Activated T-helper 1 cell treated with anti-CD3 and anti-CD28 coated beads, Interleukin-2, amount 50 U/mL, for 16 hours (primary cell): ENCODE results near the gene RSPO1.
"Not testable (repeated sequence)": the region's sequence is repeated elsewhere in the genome, so short reads cannot be mapped to it uniquely, and the experiment has no call there.

Source experiments
- DNase-seq, 2 donors: peaks; one replicate each; pipeline ENCODE4 v3.0.0-alpha.2; 2020; ENCODE audit warnings: low read depth in 1 of 2, low spot score in 1 of 2

RSPO1 gene, protein sequence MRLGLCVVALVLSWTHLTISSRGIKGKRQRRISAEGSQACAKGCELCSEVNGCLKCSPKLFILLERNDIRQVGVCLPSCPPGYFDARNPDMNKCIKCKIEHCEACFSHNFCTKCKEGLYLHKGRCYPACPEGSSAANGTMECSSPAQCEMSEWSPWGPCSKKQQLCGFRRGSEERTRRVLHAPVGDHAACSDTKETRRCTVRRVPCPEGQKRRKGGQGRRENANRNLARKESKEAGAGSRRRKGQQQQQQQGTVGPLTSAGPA

DNA sequence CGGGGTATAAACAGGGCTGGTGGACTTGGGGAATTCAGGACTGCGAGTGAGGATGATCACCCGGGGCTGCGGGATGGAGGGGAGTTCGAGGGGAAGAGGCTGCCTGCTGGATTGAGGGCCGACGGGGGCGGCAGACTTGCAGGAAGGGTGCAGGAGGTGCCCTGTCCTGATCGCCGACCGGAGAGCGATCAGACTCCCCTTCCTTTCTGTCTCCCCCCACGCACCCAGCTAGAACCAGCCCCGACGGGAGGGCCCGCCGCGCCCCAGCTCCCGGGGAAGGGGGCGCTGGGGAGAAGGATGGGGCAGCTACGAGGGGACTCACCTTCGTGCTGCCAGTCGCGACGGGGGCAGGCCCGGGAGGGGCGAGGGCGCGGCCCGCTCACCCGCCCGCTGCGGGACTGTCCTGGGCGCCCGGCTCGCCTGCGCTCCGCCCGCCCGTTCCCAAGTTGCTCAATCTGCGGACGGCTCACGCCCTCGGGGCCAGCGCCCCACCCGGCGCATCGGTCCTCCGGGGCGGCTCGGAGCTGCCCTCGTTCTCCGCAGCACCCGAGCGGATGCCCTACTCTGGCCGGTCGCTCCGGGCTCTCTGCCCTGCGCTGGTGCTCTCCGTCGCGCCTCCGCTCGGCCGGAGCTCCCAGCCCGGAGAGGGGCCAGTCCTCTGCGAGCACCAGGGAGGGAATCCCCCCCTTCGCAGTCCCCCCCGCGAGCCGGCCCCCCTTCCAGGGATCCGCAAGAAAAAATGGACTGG, at the start of gene RSPO1:
Gene RSPO1 (minus strand): TSS at position 649 of the 748 bp plus-strand sequence. CDS start 5,231 bp downstream, outside the sequence.
- no peak for DNase-seq

- not testable (repeated sequence) for DNase-seq
These were observed 49.5 kb upstream of the RSPO1 start for GRCh38 chr1:37684182-37684581.

- DNase-seq: peak; percentile 54 to 58
These were observed 47.8 kb upstream of the RSPO1 start for GRCh38 chr1:37682334-37682987.

DNA sequence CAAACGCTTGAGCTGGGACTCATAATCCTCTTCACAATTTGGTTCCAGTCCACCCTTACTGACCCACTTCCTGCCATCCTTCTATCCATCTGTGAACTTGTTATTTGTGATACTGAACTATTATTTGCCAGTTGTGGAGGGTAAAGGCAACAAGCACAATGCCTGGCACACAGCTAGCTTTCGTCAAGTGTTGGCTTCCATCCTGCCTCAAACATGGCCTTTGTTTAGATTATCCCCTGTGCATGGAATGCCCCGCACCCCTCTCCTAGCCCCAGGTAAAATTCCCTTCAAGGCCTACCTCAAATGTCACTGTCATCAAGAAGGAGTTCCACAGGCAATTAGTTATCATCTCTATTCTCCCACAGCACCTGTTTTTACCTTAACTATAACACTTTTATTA, 46.2 kb upstream of the RSPO1 start:
- DNase-seq: no peak

DNA sequence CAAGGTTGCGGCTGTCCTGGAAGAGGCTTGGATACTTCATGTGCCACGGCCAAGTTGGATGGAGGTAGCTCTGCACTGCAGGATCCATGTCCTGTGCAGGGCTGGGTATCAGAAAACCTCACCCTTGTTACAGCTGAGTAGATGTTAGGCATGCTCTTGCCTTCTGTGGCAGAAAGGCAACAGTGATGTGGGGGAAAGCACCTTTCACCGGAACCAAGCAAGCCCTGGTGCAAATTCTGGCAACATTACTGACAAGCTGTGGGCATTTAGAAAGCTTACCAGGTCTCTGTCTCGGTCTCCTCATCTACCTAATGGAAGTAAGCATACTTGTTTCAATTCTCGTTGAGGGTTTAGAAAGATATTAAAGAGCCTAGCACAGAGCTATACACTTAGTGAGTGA, 43.1 kb upstream of the RSPO1 start:
- DNase-seq: no peak

DNA sequence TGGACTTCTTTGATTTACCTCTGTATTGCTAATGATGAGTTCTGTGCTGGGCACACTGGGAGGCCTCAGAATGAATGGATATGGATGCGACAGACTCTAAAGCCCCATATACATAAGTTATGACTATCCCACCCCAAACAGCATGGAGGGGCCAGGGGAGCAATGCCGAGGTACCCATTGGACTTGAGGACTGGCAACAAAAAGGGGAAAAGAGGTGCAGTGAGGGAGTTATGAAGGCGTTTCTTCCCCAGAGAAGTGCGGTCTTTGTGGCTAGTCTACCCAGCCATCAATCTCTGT, 42.4 kb upstream of the RSPO1 start:
- no peak for DNase-seq

DNA sequence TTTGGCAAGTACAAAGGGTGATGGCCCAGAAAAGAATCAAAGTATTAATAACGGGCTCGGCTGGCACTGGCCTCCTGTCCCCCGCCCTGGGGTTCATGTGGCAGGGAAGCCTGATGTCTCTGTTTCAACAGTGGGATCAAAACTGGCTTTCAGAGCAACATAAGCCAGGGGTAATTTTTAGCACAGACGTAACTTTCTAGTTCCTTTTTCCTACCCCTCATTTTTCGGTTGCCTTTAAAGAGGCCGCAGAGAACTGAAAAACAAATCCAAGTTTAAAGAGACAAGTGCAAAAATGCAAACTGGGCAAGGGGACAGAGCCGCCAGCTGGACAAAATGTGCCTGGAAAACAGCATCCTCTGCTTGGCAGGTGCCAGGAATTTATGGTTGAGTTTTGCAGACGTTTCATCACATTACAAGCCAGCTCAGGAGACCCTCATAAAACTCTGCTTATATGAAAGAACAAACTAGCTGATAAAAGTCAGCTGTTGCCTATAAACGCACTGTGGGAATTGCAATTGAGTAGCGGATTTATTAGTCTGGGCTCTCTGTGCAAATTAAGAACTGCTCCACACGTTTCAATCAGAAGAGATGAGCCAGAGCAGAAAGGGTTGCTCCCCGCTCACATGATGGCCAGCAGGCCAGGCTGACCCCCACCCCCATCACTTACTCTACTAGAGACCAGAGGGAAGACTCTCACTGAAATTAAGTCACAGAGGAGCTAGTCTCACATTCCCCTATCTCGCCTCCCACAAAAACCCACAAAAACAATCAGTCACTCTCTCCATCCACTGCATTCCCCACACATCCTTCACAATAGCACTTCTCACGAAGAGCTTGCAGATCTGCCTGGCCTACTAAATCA, 41.8 kb upstream of the RSPO1 start:
- DNase-seq: no peak

GRCh38 chr1:37673920-37674319, 39.2 kb upstream of the RSPO1 start:
- DNase-seq: peak; percentile 13 to 26

DNA sequence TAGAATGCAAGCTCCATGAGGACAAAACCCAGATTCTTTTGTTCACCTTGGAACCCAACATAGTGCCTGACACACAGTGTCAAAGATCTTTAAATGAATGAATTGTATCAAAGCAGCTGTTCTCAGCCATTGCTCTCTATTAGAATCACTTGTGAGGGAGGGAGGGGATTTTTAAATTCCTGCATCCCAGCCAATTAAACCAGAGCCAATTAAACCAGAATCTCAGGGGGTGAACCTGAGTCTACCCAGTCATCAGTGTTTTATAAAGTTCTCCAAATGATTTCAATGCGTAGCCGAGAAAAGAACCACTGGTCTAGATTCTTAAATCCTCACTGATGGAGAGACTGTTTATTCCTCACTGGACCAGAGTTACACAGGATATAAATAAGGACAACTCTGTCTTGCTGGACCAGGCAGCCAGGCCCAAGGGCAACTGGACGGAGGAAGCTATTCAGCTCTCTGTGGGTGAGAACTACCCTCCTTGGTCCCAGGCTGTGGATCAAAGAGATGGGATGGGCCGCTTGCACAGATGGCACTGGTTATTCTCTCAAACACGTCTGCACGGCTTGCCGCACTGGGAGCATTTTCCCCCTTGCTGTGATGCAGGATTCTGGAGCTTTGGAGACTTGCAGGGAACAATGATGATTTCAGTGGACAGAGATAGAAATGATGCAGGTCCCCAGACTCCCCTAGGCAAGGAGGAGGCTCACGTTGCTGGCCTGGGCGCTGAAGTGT, 37.6 kb upstream of the RSPO1 start:
- no peak for DNase-seq

GRCh38 chr1:37671261-37671660, 36.6 kb upstream of the RSPO1 start:
- no peak for DNase-seq

DNA sequence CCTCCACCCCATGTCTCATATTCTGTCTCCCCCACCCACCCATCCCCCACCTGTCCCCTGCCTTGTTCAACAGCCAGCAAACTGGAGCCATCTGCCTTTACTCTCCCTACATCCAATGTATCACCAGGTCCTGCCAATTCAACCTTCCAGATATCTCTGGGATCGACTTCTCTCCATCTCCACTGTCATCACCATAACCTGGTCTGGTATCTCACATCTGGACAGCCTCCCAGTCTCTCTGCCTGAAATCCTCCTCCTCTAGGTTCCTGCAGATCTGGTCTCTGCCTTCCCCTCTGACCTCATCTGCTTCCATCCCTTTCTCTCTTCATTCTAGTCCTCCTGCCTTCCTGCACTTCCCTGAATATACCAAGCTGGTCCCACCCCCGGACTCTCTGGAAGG, 35.4 kb upstream of the RSPO1 start:
- DNase-seq: no peak

- DNase-seq: no peak
These were observed 32.5 kb upstream of the RSPO1 start for GRCh38 chr1:37667023-37667671.

GRCh38 chr1:37666241-37666867, 31.7 kb upstream of the RSPO1 start:
- no peak for DNase-seq

DNA sequence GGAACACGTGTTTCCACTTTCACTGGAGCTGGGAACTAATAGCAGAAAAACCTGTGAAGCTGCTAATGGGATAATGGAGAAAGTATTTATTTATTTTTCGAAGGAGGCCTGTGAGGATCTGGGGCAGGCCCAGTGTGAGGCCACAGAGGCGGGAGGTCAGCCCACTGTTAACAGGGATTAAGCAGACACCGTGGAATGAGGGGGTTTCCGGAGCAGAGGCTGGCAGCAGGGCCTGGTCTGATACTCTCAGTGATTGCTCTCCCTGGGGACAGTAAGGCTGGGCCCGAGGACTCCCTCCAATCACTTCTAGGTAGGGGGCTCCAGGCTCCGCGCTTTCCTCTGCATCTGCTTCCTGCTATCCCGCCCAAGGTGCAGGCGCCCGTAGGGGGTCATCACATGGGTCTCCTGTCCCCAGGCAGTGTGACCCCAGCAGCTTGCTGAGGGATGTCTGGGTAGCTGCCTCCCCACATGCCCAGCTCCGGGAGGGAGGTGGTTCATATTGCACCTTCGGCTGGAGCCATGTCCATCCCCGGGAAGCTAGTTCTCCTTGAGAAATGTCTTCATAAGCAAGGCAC, 28.8 kb upstream of the RSPO1 start:
- no peak for DNase-seq

DNA sequence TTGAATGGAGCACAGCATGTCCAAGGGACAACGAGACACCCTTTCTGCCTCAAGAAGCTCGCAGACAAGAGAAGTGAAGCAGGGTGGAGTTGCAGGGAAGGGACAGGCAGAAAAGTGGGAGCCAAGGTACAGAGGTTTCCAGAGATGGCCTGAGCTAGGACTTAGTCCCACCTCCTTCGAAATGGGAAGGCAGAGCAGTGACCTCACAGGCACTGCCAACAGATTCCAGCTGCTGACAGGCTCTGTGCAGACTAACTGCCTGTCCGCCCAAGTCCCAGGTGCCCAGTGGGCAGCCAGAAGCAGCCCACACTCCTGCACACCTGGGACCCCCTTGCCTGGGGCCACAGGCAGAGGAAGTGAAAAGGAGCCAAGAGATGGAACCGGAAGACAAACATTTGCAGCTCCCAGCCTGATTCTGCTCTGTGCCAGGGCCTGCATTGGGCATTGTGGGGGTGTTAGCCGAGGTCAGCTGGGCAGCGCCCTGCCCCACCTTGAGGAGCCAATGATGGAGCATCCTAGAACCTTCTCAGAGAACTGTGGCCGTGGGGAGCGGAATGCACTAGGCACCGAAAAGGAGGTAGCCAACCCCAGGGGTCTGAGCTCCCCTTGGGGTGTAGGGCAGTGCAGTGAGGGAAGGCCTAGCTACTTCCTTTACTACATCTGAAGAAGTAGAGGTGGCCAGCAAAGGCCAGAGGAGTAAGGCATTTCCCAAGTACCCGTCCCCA, 27.5 kb upstream of the RSPO1 start:
- DNase-seq: no peak

GRCh38 chr1:37661401-37661800, 26.7 kb upstream of the RSPO1 start:
- DNase-seq: no peak

- no peak for DNase-seq
These were observed 26.0 kb upstream of the RSPO1 start for GRCh38 chr1:37660664-37661063.

DNA sequence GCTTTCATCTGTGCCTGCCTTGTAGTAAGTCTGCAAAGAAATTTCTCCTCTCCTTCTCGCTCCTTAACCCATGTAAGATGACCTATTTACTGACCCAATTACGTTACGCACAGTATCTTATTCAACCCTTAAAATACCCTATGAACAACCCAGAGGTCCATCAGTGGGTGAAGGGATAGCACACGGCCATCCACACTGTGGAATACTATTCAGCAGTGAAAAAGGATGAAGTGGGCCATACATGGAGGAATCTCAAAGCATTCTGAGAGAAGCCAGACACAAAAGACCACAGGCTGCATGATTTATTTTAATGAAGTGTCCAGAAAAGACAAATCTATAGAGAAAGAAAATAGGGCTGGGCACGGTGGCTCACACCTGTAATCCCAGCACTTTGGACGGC, 23.8 kb upstream of the RSPO1 start:
- no peak for DNase-seq
